Psoas muscle (tissue), 8 donors: ENCODE measurements around the gene ZC2HC1B. TPM values are rescaled to one million over a fixed set of nuclear protein-coding genes. Genes with fewer than 3 reads are reported as not detected.

ENCODE experiments used
- ATAC-seq, 4 donors: fragments of 200-7000 bp; cut with Tn5 transposase; one replicate each; pipeline ENCODE4 v1.9.1; 2020; ENCODE audit warnings: moderate library complexity in 3 of 4, mild to moderate bottlenecking in 2 of 4
- DNase-seq, 2 donors: peaks; one replicate each; pipeline ENCODE4 v3.0.0-alpha.2; 2020
- H3K27ac ChIP-seq: fragments of 200-600 bp; one replicate; pipeline ENCODE4 v1.8.0; 2022
- H3K27me3 ChIP-seq, 3 donors: fragments of 200-600 bp in 1 of 3; one replicate each; pipeline versions ENCODE4 v1.6.1 to v1.8.0; 2013 to 2022; ENCODE audit warnings: low read length in 2 of 3, mild to moderate bottlenecking in 2 of 3, moderate library complexity in 1 of 3; ENCODE audit not compliant: insufficient read depth in 3 of 3
- H3K36me3 ChIP-seq, 2 donors: fragments of 200-600 bp in 1 of 2; one replicate each; pipeline versions ENCODE4 v1.6.1 to v1.8.0; 2013 to 2022; ENCODE audit warnings: low read depth in 1 of 2, mild to moderate bottlenecking in 1 of 2, moderate library complexity in 1 of 2; ENCODE audit not compliant: insufficient read depth in 1 of 2
- H3K4me1 ChIP-seq: fragments of 200-600 bp; one replicate; pipeline ENCODE4 v1.8.0; 2022
- H3K4me3 ChIP-seq: fragments of 200-600 bp; one replicate; pipeline ENCODE4 v1.8.0; 2022; ENCODE audit warnings: mild to moderate bottlenecking
- H3K9me3 ChIP-seq: fragments of 200-600 bp; one replicate; pipeline ENCODE4 v1.8.0; 2022
- WGBS, 3 donors: extraction: QIAGEN DNeasy Blood & Tissue Kit; methylation state at CpG; one replicate each; pipeline versions ENCODE4 v1.1.6 to v1.1.7; 2013; 5-methylcytosine and 5-hydroxymethylcytosine counted together
- intact Hi-C, 2 donors: fragments of 100-400 bp; cut with DNase I; formaldehyde crosslinking; loops; one replicate each; pipeline versions ENCODE4 v1.11.0 to v1.14.2; 2022
- polyA plus RNA-seq, 3 donors: library from polyadenylated mRNA; stranded (reverse); fragments of 200-250 nt; gene quantifications; one replicate each; pipeline ENCODE4 v1.2.3, GENCODE V29; 2013
- total RNA-seq, 4 donors: library from RNA; stranded (reverse); fragmentation: NEBNext Ultra II Directional in 2 of 4; extraction: Animal tissue kit (Norgen Biotek cat#: 25700) in 2 of 4; gene quantifications; one replicate each; pipeline versions ENCODE4 v1.2.1 to v1.2.4, GENCODE V29; 2021 to 2023
- TF ChIP-seq, protein P1 (sequence below): fragments of 200-600 bp; IDR thresholded peaks from one replicate; pipeline ENCODE4 v1.8.0; 2022; ENCODE audit warnings: antibody characterized with exemption
- donor health status: healthy with polysubstance abuse.
- donor health status: DM: no; HTN: no; CAD: no; lungs with moderate emphysema.
- donor health status: Bipolar disorder and iron deficiency.
- donor health status: healthy.
- donor health status: DM: yes; HTN: yes; CAD: no.
- donor health status: DM: no; HTN: no; CAD: no.
- donor health status: DM: no; HTN: no; CAD: no.
- donor health status: DM: yes; HTN: yes; CAD: no.

ZC2HC1B gene
- total and polyA plus RNA-seq, 7 donors = 0.56 TPM; not detected in 6

DNA sequence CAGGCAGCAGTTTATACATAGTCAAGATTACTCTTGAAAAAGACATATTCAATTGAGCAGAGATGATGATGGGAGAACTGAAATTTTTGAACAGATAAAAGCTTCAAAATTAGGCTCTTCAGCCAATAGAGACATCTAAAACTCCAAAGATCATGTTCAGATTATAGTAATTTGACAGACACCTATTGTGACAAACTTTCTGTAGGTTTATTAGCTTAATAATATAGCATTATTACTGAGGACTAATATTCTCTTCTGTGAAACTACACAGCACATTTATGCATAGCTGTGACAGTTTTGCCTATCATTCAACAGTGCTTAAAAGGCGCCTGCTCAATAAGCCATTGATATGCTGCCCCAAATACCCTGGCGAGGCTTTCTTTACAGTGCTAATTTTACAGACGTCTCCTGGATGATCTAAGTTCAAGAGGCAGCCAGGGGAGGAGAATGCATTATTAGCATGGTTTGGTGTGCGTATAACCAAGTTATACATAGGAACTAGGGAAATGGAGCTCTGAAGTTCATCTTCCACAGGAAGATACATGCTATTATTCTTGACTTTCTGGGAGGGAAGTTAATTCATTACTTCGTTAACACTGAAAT lies 122.3 kb downstream of the ZC2HC1B start:
- Histone ChIP-seq H3K9me3 (peaks cover 3% of the 10 kb centered on the region), H3K27me3 (no peaks in the 10 kb centered on the region), H3K27ac (no peak overlapping the region), H3K36me3 (no peaks in the 10 kb centered on the region), H3K4me1 (no peaks in the 10 kb centered on the region), H3K4me3 (no peak overlapping the region)
- intact Hi-C loops = no loop called here
- no peak for DNase-seq
- 37 to 57% (median 48%) methylated on average over 5 of the region's 5 CpGs for WGBS, 3 donors
- TF ChIP-seq, protein P1, sequence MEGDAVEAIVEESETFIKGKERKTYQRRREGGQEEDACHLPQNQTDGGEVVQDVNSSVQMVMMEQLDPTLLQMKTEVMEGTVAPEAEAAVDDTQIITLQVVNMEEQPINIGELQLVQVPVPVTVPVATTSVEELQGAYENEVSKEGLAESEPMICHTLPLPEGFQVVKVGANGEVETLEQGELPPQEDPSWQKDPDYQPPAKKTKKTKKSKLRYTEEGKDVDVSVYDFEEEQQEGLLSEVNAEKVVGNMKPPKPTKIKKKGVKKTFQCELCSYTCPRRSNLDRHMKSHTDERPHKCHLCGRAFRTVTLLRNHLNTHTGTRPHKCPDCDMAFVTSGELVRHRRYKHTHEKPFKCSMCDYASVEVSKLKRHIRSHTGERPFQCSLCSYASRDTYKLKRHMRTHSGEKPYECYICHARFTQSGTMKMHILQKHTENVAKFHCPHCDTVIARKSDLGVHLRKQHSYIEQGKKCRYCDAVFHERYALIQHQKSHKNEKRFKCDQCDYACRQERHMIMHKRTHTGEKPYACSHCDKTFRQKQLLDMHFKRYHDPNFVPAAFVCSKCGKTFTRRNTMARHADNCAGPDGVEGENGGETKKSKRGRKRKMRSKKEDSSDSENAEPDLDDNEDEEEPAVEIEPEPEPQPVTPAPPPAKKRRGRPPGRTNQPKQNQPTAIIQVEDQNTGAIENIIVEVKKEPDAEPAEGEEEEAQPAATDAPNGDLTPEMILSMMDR = no peak
- peak in 2 of 4 donors; percentile 13 to 30 for ATAC-seq

Other genes starting within 250 kb of the ZC2HC1B start
- gene PHACTR2, start 186.5 kb upstream of the ZC2HC1B start, total RNA-seq = 10 to 100 TPM; 30.0 to 48.8 (median 39.5) TPM
- gene PHACTR2, start 186.5 kb upstream of the ZC2HC1B start, polyA plus RNA-seq = 1 to 10 TPM; 3.4 to 6.5 (median 4.6) TPM
- gene LTV1, start 21.1 kb upstream of the ZC2HC1B start, total RNA-seq = 10 to 100 TPM; 19.1 to 36.6 (median 31.7) TPM
- gene LTV1, start 21.1 kb upstream of the ZC2HC1B start, polyA plus RNA-seq = 10 to 100 TPM; 31.8 to 57.1 (median 41.4) TPM
- 10 to 100 TPM in 2 of 4 donors, 1 to 10 TPM in 2; 3.3 to 15.4 (median 7.2) TPM for gene PLAGL1, start 143.8 kb downstream of the ZC2HC1B start, total RNA-seq
- gene PLAGL1, start 143.8 kb downstream of the ZC2HC1B start, polyA plus RNA-seq = 1 to 10 TPM; 2.5 to 3.1 (median 2.9) TPM
- 100 to 1,000 TPM; 115 to 146 (median 127) TPM for gene SF3B5, start 231.1 kb downstream of the ZC2HC1B start, total RNA-seq
- gene SF3B5, start 231.1 kb downstream of the ZC2HC1B start, polyA plus RNA-seq = 100 to 1,000 TPM; 173 to 296 (median 180) TPM